GM19043 (cell line): Measurements from ENCODE around the gene METTL14.

Source experiments
- ATAC-seq: cut with Tn5 transposase; IDR thresholded peaks from one replicate; pipeline ENCODE4 v1.9.1; 2021; ENCODE audit warnings: low read depth; ENCODE audit not compliant: unreplicated experiment

METTL14 gene

DNA sequence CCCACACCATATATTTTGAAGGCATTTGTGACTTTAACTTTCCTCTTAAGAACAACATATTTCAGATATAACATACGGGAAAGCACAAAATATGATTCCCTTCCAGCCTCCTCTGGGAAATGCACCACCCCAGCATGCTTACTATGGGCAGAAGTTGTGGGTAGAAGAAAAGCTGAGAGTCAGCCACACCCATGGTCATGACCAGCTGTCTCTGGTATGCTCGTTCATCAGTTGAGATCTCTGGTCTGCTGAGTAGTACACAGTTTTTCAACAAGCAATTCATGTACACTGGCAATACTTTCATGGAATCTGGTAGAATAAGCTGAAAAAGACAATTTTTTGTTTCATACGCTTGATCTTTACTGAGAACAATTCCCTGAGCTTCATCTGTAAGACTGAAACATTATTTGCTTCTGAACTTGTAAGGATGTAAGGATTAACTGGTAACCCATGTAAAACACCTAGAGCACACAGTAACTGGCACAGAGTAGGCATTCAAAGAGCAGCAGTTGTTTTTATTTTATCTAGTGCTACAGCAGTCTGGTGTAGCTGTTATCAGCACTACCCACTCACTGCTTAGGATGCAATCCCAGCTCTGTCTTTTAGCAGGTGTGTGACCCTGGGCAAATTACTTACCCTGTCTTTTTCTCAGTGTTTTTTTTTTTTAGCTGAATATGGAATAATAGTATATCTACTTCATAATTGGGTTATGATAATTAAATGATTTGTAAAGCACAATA is 47.6 kb downstream of the METTL14 start:
- ATAC-seq = no peak

DNA sequence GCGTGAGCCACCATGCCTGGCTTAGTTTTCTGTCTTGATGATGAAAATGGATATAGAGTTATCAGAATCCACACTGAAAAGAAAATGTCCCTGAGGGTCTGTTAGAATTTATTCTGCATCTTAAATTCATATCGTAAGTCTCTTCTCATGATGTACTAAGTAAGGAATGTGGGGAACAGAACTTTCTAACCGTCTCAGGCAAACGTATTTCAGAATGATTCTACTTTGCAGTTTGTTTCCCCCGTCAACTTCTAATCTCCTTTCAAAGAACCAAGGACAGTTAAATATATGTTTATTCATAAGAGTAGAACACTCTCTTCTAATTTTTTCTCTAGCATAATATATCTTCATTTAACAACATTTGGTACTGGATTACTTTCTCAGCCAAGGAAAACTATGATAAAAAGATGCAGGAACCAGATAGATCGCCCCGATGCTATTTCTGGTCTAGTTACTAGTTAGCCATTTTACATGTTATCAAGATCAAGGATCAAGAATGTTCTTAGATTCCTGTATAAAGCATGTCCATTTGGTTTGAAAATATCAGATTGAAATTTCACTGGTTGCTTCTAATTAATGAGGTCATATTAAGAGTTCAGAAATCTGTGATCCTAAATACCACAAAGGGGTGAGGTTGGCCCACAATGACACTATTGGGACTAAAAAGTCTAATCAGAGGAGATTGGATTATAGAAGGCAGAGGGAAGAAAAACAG is 49.5 kb downstream of the METTL14 start:
- no peak for ATAC-seq

DNA sequence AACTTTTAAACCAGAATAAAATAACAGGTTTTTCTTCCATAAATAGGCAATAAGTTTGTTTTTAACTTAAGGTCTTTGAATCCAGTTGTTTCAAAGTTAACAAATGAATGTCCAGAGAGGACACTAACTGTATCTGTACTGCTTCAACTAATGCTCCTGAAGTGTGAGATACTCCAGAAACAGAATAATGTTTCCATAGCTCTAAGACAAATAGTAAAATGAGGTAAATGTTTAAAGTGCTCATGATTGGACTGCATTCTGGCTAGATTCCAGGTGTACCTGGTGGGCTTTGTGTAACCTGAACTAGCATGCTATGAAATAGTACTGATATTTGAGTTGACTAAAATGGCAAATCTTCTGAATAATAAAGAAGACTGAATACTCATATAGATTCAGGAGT is 51.7 kb downstream of the METTL14 start:
- no peak for ATAC-seq

- no peak for ATAC-seq
Observed at GRCh38 chr4:118738090-118738489, 52.9 kb downstream of the METTL14 start.

DNA sequence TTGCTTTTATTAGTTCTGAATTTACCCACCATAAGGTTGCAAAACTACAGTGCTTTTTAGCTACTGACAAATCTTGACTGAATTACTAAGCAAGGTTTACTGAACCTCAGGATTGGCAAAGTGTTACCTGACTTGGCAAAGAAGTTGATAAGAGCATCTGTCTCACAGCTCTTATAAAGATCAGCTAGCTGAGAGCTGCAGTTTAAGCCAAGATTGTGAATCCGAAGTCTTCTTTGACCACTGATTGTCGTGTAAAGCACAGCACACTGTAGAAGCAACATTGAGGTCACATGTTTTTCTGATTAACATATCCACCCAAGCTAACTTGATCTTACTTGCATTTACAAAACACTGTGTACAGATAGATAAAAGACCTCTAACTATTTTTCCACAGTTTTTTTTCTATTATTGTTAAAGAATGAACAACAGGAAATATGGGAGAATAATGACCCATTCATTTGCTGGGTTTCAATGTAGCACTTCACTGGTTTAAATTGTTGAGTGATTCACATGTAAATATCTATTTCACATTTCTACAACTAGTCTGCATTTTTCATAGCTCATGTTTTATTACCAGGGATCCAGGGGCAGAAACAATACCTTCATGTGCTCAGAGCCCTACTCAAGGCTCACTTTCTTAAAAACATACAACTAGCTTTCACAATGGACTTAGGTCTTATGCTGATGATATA is 54.0 kb downstream of the METTL14 start:
- no peak for ATAC-seq

DNA sequence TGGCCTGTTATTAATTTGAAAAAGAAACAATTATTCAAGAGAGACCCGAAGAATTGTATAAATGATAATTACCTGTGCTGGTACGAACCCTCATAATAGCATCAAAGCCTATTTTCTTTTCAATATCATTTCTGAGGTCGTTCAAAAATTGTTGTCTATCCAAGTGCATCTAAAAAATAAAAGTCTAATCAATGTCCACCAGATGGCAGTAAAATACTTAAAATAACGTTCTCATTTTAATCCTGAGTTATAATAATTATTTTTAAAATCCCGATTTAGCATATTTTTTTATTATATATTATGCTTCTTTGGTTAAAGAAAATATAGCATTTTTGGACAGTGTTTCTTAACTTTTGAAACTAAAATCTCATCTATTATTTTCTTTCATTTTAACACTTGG is 55.7 kb downstream of the METTL14 start:
- no peak for ATAC-seq

- no peak for ATAC-seq
Observed at GRCh38 chr4:118741301-118741855, 56.2 kb downstream of the METTL14 start.

DNA sequence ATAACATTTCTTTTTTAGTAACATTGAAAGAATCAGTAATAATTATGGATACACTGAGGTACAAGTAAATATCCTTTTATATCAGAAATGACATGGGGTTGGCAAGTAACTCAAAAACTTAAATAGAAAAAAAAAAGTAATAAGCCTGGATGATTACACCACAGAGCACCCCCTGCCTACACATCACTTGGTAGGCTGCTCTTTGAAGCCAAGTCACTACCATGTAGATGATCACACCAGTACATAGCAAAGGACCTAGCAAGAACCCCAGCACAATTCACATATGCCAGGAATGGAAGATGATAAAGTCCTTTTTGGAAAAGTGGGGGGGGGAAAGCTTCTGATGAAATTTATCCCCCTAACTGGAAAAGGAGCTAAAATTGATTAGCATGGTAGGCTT is 56.9 kb downstream of the METTL14 start:
- no peak for ATAC-seq

GRCh38 chr4:118743867-118744266 is 58.7 kb downstream of the METTL14 start:
- ATAC-seq = no peak

- ATAC-seq = no peak
Observed at GRCh38 chr4:118745357-118745756, 60.2 kb downstream of the METTL14 start.

- ATAC-seq = no peak
Observed at GRCh38 chr4:118746251-118746919, 61.2 kb downstream of the METTL14 start.

- ATAC-seq = no peak
Observed at GRCh38 chr4:118749347-118749988, 64.3 kb downstream of the METTL14 start.

GRCh38 chr4:118751629-118752323 is 66.6 kb downstream of the METTL14 start:
- no peak for ATAC-seq

GRCh38 chr4:118752551-118752950 is 67.4 kb downstream of the METTL14 start:
- no peak for ATAC-seq

- no peak for ATAC-seq
Observed at GRCh38 chr4:118753096-118753495, 67.9 kb downstream of the METTL14 start.

DNA sequence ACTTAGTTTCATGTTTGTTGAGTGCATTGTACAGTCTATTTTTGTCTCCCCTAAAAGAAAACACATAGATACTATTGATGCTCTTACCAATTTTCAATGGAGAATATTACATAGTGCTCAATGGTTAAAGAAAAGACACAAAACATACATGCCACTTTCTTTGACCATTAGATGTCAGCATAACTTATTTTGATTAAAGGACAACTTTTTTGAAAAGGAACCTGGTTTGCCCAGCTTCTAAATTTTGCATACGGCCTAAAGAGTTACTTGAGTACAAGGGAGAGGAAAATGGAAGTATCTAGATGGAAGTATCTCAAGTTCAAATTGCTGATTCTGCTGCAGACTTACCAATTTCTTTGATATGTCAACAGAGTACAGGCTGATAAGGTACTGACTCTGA is 68.5 kb downstream of the METTL14 start:
- no peak for ATAC-seq

DNA sequence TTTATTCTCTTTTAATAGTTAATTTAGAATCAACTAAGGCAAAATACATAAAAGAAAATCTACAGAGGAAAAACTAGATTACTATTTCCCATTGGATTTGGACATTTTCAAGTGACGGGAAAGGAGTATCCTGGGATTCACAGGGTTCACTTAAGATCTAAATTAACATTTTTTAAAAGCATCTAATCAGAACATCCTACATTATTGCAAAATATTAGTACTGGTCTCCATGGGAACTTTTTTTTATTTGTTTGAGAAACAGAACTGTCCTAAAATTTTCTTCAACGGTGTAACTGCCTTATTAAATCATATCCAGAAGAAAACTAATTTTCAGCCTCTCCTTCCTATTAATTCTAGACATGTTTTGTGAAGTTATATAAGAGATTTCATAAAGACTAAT is 69.7 kb downstream of the METTL14 start:
- no peak for ATAC-seq

DNA sequence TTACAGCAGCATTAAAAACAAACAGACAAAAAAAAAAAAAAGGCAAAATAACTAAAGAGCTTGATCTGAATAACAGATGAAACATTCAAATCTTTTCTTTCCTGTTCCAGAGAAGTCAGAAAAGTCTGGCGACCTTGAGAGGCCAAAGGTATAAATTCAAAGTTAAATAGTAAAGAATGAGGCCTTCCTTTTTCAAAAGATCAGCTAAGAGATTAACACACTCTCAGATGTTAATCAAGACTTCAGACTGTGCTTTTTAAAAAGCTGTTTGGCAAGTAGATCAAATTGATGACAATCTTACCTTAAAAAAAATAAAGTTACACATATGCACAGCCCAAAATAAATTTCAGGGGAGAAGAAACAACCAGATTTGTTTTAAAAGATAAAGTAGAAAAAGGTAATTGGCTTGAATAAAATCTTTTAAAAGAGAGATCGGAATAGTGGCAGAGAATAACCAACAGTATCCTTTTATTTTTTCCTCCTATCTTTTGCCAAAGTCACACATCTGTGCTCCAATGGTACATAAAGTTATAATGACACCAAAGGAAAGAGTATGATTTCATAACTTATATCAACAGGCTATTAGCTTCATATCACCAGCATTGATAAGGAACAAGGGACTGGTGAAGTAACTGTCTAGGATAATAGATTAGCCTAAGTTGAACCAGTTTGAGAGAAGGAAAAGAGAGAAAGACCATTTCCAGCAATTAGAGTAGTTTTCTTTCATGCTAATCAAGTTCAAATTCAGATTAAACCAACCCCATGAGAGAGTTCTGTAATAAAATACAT is 70.4 kb downstream of the METTL14 start:
- no peak for ATAC-seq

DNA sequence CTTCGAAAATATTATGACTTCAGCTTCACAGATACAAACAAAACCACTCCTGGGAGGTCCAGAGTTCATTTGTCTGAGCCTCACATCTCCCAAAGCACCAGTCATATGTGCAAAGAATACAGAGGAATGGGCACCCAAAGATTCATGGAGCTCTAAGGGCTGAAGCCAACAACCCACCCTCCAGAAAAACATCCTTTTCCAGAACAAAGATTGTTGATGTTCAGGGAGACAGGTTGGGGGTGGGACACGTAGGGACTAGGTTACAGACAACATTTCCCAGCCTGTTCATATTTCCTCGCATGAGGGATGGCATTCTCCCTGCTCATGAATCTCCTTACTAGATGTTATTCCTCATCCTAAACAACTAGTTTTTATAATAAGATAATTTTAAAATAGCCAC is 71.2 kb downstream of the METTL14 start:
- no peak for ATAC-seq
